Stimulated activated CD8-positive, alpha-beta memory T cell treated with anti-CD3 and anti-CD28 coated beads, Interleukin-4, amount 100 ng/mL, for 4 hours (primary cell): Measurements from ENCODE around the gene KRTAP10-7.
"Not testable (repeated sequence)": the region's sequence is repeated elsewhere in the genome, so short reads cannot be mapped to it uniquely, and the experiment has no call there.

Source experiments
- DNase-seq, 2 donors: peaks; one replicate each; pipeline ENCODE4 v3.0.0-alpha.2; 2020; ENCODE audit warnings: low read depth in 2 of 2, low spot score in 1 of 2

Gene KRTAP10-7

DNA sequence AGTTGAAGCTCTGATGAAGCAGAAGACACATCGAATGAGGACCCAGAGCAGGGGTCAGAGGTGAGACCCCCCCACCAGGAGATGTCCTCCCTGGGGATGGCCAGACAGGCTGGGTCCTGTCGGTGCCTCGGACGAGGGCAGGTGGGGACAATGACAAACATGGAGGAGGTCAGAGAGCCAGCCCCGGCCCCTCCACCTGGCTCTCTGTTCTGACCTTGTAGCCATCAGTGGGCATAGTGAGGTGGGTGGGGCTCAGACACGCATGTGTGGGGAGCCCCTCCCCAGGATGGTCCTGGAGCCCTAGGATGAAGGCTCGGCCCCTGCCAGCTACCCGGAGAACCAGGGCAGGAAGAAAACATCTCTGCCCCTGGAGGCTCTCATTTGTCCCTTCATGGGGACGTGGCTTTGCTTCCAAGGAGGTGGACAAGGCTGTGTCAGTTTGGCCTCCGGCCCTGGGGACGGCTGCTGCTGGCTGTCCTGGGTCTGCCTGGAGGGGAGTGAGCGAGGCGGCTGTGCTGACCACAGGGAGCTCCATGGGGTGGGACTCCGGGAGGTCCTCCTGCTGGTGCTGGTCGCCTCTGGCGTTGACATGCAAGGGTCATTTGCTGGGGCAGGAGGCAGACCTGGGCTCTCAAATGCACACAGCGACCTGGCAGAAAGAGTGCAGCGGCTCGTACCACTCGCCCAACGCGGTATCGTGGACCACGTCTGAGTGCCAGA is 10.7 kb upstream of the KRTAP10-7 start:
- DNase-seq: no peak

GRCh38 chr21:44590311-44590721 is 10.1 kb upstream of the KRTAP10-7 start:
- DNase-seq: no peak

- not testable (repeated sequence) for DNase-seq
These were observed 9.2 kb upstream of the KRTAP10-7 start for GRCh38 chr21:44590897-44591800.

DNA sequence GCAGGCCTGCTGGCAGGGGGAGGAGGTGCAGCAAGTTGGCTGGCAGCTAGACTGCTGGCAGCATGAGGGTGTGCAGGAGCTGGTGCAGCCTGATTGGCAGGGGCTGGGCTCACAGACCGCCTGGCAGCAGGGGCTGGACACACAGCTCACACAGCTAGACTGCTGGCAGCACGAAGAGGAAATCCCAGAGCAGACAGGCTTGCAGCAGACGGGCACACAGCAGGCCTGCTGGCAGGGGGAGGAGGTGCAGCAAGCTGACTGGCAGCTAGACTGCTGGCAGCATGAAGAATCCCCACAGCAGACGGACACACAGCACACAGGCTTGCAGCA is 8.6 kb upstream of the KRTAP10-7 start:
- DNase-seq: not testable (repeated sequence)

DNA sequence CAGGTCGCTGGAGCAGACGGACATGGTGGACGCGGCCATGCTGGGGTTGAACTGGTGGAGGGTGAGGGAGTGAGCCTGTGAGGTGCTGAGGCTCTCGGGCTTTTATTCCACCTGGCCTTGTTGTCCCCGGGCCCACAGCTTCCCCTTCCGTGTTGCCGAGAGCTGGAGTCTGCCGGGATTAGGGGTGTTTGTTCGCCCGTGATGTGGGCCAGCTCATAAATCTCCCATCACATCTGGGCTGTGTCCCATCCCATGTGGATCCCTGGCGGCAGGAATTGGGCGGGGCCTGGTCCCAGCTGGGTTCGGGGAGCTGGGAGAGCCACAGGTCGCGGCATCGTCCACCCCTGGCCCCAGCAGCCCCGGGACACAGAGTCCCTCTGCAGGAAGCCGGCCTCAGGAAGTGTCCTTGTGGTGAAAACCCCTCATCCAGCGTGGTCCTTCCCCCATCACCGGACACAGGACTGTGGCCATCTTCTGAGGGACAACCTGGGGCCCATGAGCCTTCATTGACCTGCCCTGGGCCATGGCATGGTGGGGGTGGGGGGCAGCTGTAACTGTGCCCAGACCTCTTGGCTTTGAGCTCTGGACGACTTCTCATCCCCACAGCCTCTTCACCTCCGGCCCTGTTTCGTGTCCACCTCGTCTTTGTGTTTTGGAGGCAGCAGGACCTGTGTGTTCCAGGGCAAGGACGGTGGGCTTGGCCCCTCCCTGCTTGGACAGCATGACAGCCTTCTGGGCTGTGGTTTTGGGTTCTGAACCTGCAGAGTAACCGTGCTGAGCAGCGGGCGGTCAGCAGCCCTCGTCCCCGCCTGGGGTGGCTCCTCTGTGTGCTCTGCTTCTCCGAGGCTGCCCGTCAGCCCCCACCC is 7.7 kb upstream of the KRTAP10-7 start, which contains the start of gene KRTAP10-6:
Gene KRTAP10-6 (minus strand): TSS at position 60 of the 866 bp plus-strand sequence. CDS start 21 bp downstream, at position 39.
- DNase-seq: no peak

- no peak for DNase-seq
These were observed 6.6 kb upstream of the KRTAP10-7 start for GRCh38 chr21:44593598-44594405.

GRCh38 chr21:44594406-44594916 is 5.9 kb upstream of the KRTAP10-7 start:
- no peak for DNase-seq

DNA sequence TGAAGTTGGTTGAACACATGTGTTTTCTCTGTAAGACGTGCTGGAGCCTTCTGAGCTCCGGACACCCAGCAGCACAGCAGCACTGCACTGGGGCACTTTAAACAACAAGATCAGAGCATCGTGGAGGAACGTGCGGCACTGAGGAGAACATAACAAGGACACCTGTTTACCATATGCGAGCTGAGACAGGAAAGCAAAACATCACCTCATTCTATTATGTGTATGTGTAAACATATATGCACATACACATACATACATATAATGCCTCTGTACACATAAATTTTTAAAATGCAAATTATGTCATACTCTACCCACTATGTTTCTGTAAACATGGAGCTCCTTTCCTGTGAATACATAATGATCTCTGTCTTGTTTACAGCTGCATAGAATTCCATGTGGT is 4.9 kb upstream of the KRTAP10-7 start:
- no peak for DNase-seq

- no peak for DNase-seq
These were observed 4.2 kb upstream of the KRTAP10-7 start for GRCh38 chr21:44596068-44596725.

GRCh38 chr21:44598061-44598460 is 2.3 kb upstream of the KRTAP10-7 start:
- DNase-seq: no peak

DNA sequence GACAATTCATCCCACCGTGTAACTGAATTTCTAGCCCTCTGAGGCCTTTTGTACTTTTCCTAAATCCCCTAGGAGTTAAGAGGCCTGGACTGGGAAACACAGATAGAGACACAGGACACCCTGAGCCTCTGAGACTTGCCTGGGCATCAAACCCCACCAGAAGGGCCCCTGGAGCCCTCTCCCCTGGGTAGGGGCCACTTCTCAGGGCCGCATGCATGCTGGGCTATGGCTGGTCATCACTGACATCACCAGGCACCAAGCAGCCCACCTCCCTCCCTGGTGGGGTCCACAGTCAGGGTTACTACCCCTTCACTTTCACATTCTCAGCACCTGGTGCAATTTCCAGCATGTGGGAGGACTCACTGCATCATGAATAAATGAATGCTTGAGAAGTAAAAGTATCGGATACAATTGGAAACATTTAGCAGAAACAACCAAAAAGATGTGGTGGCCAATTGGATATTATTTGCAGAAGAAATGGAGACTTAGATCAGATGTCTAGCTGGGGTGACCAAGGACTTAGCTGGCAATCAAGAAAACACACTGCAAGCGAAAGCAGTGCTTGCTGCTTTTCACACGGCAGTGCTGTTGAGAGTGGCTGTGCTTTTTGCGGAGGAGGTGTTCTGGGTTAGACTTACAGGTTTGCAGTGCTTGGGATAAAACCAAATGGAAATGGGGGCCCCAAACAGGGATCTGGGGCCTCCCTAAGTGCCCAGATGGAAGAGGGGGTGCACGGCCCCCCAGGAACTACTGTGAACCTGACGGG is 950 bp upstream of the KRTAP10-7 start:
- DNase-seq: no peak

DNA sequence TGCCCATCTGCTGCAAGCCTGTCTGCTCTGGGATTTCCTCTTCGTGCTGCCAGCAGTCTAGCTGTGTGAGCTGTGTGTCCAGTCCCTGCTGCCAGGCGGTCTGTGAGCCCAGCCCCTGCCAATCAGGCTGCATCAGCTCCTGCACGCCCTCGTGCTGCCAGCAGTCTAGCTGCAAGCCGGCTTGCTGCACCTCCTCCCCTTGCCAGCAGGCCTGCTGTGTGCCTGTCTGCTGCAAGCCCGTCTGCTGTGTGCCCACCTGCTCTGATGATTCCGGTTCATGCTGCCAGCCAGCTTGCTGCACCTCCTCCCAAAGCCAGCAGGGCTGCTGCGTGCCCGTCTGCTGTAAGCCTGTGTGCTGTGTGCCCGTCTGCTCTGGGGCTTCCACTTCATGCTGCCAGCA is 694 bp downstream of the KRTAP10-7 start:
- not testable (repeated sequence) for DNase-seq

GRCh38 chr21:44601596-44602462 is 1.4 kb downstream of the KRTAP10-7 start:
- DNase-seq: no peak

DNA sequence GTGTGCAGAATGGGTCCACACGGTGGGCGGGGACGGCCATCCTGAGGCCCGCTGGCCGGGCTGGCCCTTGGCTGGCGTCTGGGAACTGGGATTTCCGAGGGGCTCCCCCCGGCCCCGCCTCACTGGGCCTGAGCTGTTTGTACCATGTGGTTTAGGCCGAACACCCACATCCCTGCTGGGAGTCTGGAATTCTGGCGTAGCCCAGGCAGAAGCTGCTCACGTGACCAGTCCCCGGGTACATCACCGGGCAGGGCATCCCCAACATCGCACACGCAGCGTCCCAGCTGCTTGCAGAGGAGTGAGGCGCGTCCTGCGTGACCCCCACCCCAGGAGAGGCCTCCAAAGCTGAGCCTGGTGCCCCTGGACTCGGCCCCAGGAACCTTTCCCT is 2.1 kb downstream of the KRTAP10-7 start:
- DNase-seq: no peak

DNA sequence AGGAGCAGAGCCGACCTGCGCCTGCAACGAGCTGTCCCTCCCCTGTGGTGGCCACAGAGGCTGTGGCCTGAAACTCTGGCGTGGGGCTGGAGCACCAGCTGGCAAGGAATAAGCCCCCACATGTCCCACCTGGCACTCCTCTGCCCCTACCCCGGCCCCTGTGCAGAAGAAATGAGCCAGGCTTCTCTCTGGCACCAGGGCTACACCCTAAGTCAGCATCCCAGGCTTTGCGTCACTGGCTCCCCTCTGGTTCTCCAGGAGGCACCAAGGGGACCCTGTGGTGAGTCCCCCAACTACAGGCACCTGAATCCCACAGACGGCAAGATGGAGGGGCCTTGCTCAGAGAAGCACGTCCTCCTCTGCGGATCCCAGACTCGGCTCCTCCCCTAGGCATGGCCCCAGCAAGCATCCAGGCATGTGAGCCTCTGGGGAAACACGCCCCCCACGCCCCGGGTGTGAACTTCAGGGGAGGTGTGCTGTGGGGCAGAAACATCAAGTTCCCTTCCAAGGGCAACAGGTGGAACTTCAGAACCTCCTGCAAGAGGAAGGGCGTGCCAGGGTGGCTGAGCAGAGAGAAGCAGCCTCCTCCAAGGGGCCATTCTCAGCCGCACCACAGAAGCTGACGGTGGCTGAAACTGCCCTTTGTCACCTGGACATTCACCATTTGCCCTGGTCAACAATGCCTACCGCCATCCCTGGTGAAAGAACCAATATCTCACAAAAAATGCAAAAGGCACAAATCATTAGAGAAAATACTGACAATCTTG is 2.9 kb downstream of the KRTAP10-7 start:
- DNase-seq: no peak

DNA sequence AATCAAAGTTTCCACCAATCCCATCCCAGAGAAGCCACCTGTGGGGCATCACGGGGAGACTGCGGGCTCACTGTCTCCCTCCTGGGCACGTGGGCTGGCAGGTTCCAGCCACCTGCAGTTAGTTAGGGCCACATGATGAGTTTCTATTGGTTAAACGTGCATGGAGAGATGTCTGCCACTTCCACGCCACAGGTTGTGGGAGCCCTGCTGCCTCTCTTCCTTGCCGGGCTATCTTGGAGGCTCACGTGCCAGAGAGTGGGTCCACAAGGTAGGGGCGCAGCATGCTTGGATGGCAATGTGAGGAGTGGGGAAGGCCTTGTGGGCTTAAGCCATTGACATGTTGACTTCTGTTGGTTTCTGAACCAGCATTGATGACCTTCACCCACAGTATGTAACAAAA is 3.5 kb downstream of the KRTAP10-7 start:
- no peak for DNase-seq

- DNase-seq: no peak
These were observed 6.1 kb downstream of the KRTAP10-7 start for GRCh38 chr21:44606495-44606894.
